ENCODE measurements around the gene ACOT4.
"Not testable (repeated sequence)": the region's sequence is repeated elsewhere in the genome, so short reads cannot be mapped to it uniquely, and the experiment has no call there.

Gene ACOT4

GRCh38 chr14:73591690-73592449 lies at the start of gene ACOT4:
Gene ACOT4 (plus strand): TSS chr14:73591873. CDS start chr14:73591960, 87 bp downstream.
- peak; percentile 35 for DNase-seq

GRCh38 chr14:73542961-73543360 lies 48.7 kb upstream of the ACOT4 start:
- DNase-seq = not testable (repeated sequence)

GRCh38 chr14:73545353-73545752 lies 46.3 kb upstream of the ACOT4 start:
- not testable (repeated sequence) for DNase-seq

GRCh38 chr14:73549097-73549496 lies 42.6 kb upstream of the ACOT4 start:
- not testable (repeated sequence) for DNase-seq

- peak; percentile 32 for DNase-seq
Measured at GRCh38 chr14:73549889-73550524, 41.7 kb upstream of the ACOT4 start.

- DNase-seq = no peak
Measured at GRCh38 chr14:73553845-73554244, 37.8 kb upstream of the ACOT4 start.

GRCh38 chr14:73557201-73557600 lies 34.5 kb upstream of the ACOT4 start:
- DNase-seq = not testable (repeated sequence)

- DNase-seq = not testable (repeated sequence)
Measured at GRCh38 chr14:73558238-73558637, 33.4 kb upstream of the ACOT4 start.

- DNase-seq = not testable (repeated sequence)
Measured at GRCh38 chr14:73562256-73562655, 29.4 kb upstream of the ACOT4 start.

- DNase-seq = not testable (repeated sequence)
Measured at GRCh38 chr14:73562696-73563095, 29.0 kb upstream of the ACOT4 start.

GRCh38 chr14:73566431-73566830 lies 25.2 kb upstream of the ACOT4 start:
- DNase-seq = not testable (repeated sequence)

- DNase-seq = not testable (repeated sequence)
Measured at GRCh38 chr14:73566935-73567334, 24.7 kb upstream of the ACOT4 start.

- DNase-seq = no peak
Measured at GRCh38 chr14:73567358-73567757, 24.3 kb upstream of the ACOT4 start.

GRCh38 chr14:73567951-73568885 lies 23.5 kb upstream of the ACOT4 start:
- DNase-seq = no peak

GRCh38 chr14:73568886-73569184 lies 22.8 kb upstream of the ACOT4 start:
- not testable (repeated sequence) for DNase-seq

GRCh38 chr14:73569185-73569958 lies 22.3 kb upstream of the ACOT4 start, which contains the start of gene ACOT2:
Gene ACOT2 (plus strand): TSS chr14:73569213. CDS start chr14:73569241, 28 bp downstream.
- peak; percentile 85 for DNase-seq

GRCh38 chr14:73570913-73571312 lies 20.8 kb upstream of the ACOT4 start:
- DNase-seq = not testable (repeated sequence)

- not testable (repeated sequence) for DNase-seq
Measured at GRCh38 chr14:73573034-73573433, 18.6 kb upstream of the ACOT4 start.

- DNase-seq = not testable (repeated sequence)
Measured at GRCh38 chr14:73573740-73574139, 17.9 kb upstream of the ACOT4 start.

- DNase-seq = peak; percentile 36
Measured at GRCh38 chr14:73574251-73574650, 17.4 kb upstream of the ACOT4 start.

- DNase-seq = peak; percentile 25
Measured at GRCh38 chr14:73576391-73576790, 15.3 kb upstream of the ACOT4 start.

GRCh38 chr14:73577214-73577613 lies 14.5 kb upstream of the ACOT4 start:
- DNase-seq = not testable (repeated sequence)
